Endothelial cell of umbilical vein (primary cell): ENCODE data around the gene RNF43. TPM values are rescaled to one million over a fixed set of nuclear protein-coding genes. Genes with fewer than 3 reads are reported as not detected.

ENCODE experiments used
- BruUV-seq: library from RNA; stranded (reverse); fragments of 400-500 nt; replicated peaks from 2 replicates; lab custom pipeline; 2021; lab: Mats Ljungman, UMichigan
- CTCF ChIA-PET: fragments of 300-600, 350-600 bp; sonication (Branson Sonifier 250); formaldehyde crosslinking; loops from one replicate; lab custom pipeline; 2021; ENCODE audit warnings: antibody characterized with exemption, inconsistent platforms; lab: Charles Lee
- POLR2A ChIA-PET: fragments of 300-600, 350-600 bp; sonication (Branson Sonifier 250); formaldehyde crosslinking; loops from one replicate; lab custom pipeline; 2021; ENCODE audit warnings: antibody characterized with exemption, inconsistent platforms; lab: Charles Lee
- DNase-seq: peaks from one replicate; pipeline ENCODE4 v3.0.0-alpha.2; 2011; ENCODE audit warnings: low read depth, low spot score
- FAIRE-seq: peaks from 2 replicates; lab custom pipeline; 2011; peaks lifted over from hg19 to GRCh38; lab: Jason Lieb, UNC
- H2AFZ ChIP-seq: 2 replicates; pipeline ENCODE4 v1.6.0; 2012; ENCODE audit warnings: low read depth, low read length, control low read depth, inconsistent platforms
- H3K27ac ChIP-seq: 2 replicates; pipeline ENCODE4 v1.5.1; 2011; ENCODE audit warnings: low read depth, mild to moderate bottlenecking, control low read depth, low read length, moderate library complexity; ENCODE audit not compliant: insufficient read depth
- H3K27me3 ChIP-seq, 2 experiments: 2 replicates each; pipeline versions ENCODE4 v1.6.0 to v1.6.1; 2011; ENCODE audit warnings: low read length in 2 of 2, mixed read lengths in 1 of 2; ENCODE audit not compliant: control insufficient read depth in 2 of 2, insufficient read depth in 2 of 2
- H3K36me3 ChIP-seq, 2 experiments: 2 replicates in 1 of 2; 3 replicates in 1 of 2; pipeline ENCODE4 v1.5.1; 2011; ENCODE audit warnings: low read length in 2 of 2, mild to moderate bottlenecking in 1 of 2, moderate library complexity in 1 of 2; ENCODE audit not compliant: control insufficient read depth in 2 of 2, insufficient read depth in 2 of 2; ENCODE audit errors: extremely low read depth in 1 of 2
- H3K4me1 ChIP-seq: 3 replicates; pipeline ENCODE4 v1.5.1; 2011; ENCODE audit warnings: mild to moderate bottlenecking, low read length; ENCODE audit not compliant: control insufficient read depth, insufficient read depth; ENCODE audit errors: extremely low read depth
- H3K4me2 ChIP-seq: 2 replicates; pipeline ENCODE4 v1.6.1; 2011; ENCODE audit warnings: low read length, control low read depth, mixed read lengths; ENCODE audit not compliant: insufficient read depth
- H3K4me3 ChIP-seq, 3 experiments: fragments of 200-600 bp in 1 of 3; sonication (generic), shearing (Covaris generic) in 1 of 3; replicated peaks in 1 of 3; 2 replicates each; pipeline ENCODE4 v1.5.1; 2011 to 2016; ENCODE audit warnings: control low read depth in 3 of 3, low read length in 3 of 3, mild to moderate bottlenecking in 2 of 3, inconsistent platforms in 1 of 3, low read depth in 1 of 3, moderate library complexity in 1 of 3; ENCODE audit not compliant: insufficient read depth in 1 of 3
- H3K79me2 ChIP-seq: 2 replicates; pipeline ENCODE4 v1.6.0; 2012; ENCODE audit warnings: low read length, inconsistent platforms; ENCODE audit not compliant: control insufficient read depth, insufficient read depth
- H3K9ac ChIP-seq: replicated peaks from 2 replicates; pipeline ENCODE3; 2011; ENCODE audit warnings: low read length, control low read depth; ENCODE audit not compliant: insufficient read depth; ENCODE audit errors: extremely low read depth
- H3K9me1 ChIP-seq: replicated peaks from 3 replicates; pipeline ENCODE4 v1.6.0; 2011; ENCODE audit warnings: mild to moderate bottlenecking, low read length; ENCODE audit not compliant: control insufficient read depth, insufficient read depth; ENCODE audit errors: extremely low read depth
- H3K9me3 ChIP-seq: replicated peaks from 2 replicates; pipeline ENCODE4 v1.5.1; 2012; ENCODE audit warnings: low read length, inconsistent platforms; ENCODE audit not compliant: control insufficient read depth, insufficient read depth
- H4K20me1 ChIP-seq: replicated peaks from 2 replicates; pipeline ENCODE3; 2011; ENCODE audit warnings: mild to moderate bottlenecking, low read length; ENCODE audit not compliant: control insufficient read depth, insufficient read depth; ENCODE audit errors: extremely low read depth
- CTCF ChIP-seq, 2 donors: IDR thresholded peaks; 1 replicate in 1 of 2; 2 replicates in 1 of 2; pipeline ENCODE4 v1.5.1; 2011; ENCODE audit warnings: low read length in 2 of 2, mild to moderate bottlenecking in 2 of 2, moderate library complexity in 2 of 2, control low read depth in 1 of 2, inconsistent platforms in 1 of 2, low read depth in 1 of 2; ENCODE audit not compliant: insufficient read depth in 1 of 2; ENCODE audit errors: extremely low read depth in 1 of 2
- EZH2 ChIP-seq: IDR thresholded peaks from 2 replicates; pipeline ENCODE4 v1.6.1; 2012; ENCODE audit warnings: borderline replicate concordance, low read depth, mild to moderate bottlenecking, moderate library complexity, low read length, inconsistent platforms; ENCODE audit not compliant: severe bottlenecking
- FOS ChIP-seq: IDR thresholded peaks from 2 replicates; pipeline ENCODE4 v1.6.1; 2011; ENCODE audit warnings: mild to moderate bottlenecking, low read length, moderate library complexity, borderline replicate concordance; ENCODE audit not compliant: insufficient read depth
- GATA2 ChIP-seq: IDR thresholded peaks from 2 replicates; pipeline ENCODE4 v1.7.0; 2011; ENCODE audit warnings: low read depth, mild to moderate bottlenecking, moderate library complexity, mixed read lengths, low read length; ENCODE audit not compliant: insufficient read length, insufficient read depth
- JUN ChIP-seq: IDR thresholded peaks from 2 replicates; pipeline ENCODE4 v1.6.1; 2011; ENCODE audit warnings: borderline replicate concordance, low read depth; ENCODE audit not compliant: insufficient read length, insufficient read depth
- MAX ChIP-seq: IDR thresholded peaks from 2 replicates; pipeline ENCODE4 v1.6.1; 2011; ENCODE audit not compliant: insufficient read depth, insufficient read length
- MYC ChIP-seq: IDR thresholded peaks from one replicate; pipeline ENCODE4 v1.6.1; 2011; ENCODE audit warnings: mild to moderate bottlenecking, low read depth, low read length
- POLR2A ChIP-seq: IDR thresholded peaks from 2 replicates; pipeline ENCODE4 v1.6.1; 2012; ENCODE audit warnings: low read depth, mild to moderate bottlenecking, control low read depth, low read length
- POLR2AphosphoS5 ChIP-seq: IDR thresholded peaks from 2 replicates; pipeline ENCODE4 v1.6.1; 2012; ENCODE audit warnings: low read depth, mild to moderate bottlenecking, control low read depth, low read length, moderate library complexity; ENCODE audit not compliant: insufficient read depth
- dilution Hi-C: fragments of 300-500 bp; cut with MboI; formaldehyde crosslinking; loops from one replicate; pipeline ENCODE4 v1.15.0; 2019; ENCODE audit warnings: low sequenced_read_pairs; ENCODE audit not compliant: extremely low pct_ligation_motif_present
- intact Hi-C: fragments of 100-400 bp; cut with micrococcal nuclease; formaldehyde crosslinking; loops from one replicate; pipeline ENCODE4 v1.10.0; 2022
- polyA plus RNA-seq, 4 experiments: library from polyadenylated mRNA; depleted of rRNA in 3 of 4; stranded (reverse) in 3 of 4; unstranded in 1 of 4; fragments of >200 nt; gene quantifications; 2 replicates each; pipeline versions ENCODE4 v1.2.1 to v1.2.3, GENCODE V29; 2011 to 2012; ENCODE audit warnings: missing spikeins in 1 of 4
- total RNA-seq: library from RNA; stranded (reverse); gene quantifications from 2 replicates; pipeline ENCODE4 v1.2.3, GENCODE V29; 2021

RNF43 gene
- total and polyA plus RNA-seq, 2 donors (not counting 3 experiments of a cell fraction or from before 2014, with no cell fraction given), result not detected

- no peak for FAIRE-seq
- intact Hi-C loops (no loop called here), dilution Hi-C loops (no loop called here)
- no TSS peak for BruUV-seq
- H4K20me1 ChIP-seq, result no peaks in the 10 kb centered on the region
- no peak overlapping the region for H3K27ac ChIP-seq
- H3K9me1 ChIP-seq, result no peaks in the 10 kb centered on the region
- no peak overlapping the region for H3K9ac ChIP-seq
- POLR2A ChIA-PET, result no interaction called here
- CTCF ChIA-PET, result interaction anchor here (1.3 to 2.0 kb wide), 4 partner anchors 9 to 129 kb away, joined by 3 to 4 read pairs (median 4); no protein-coding TSS in a partner anchor
- no peaks in the 10 kb centered on the region for H3K9me3 ChIP-seq
- H2AFZ ChIP-seq, result no peak overlapping the region
- no peak for TF ChIP-seq FOS
- TF ChIP-seq MYC, result no peak
- TF ChIP-seq POLR2A, result no peak
- no peak for TF ChIP-seq EZH2
- no peak for TF ChIP-seq POLR2AphosphoS5
- no peak for TF ChIP-seq CTCF (IDR thresholded peaks at IDR 0.05; ENCODE audit: extremely low read depth in 1 of 2, insufficient read depth in 1 of 2, low read depth in 1 of 2, low read length in 2 of 2)
- no peak for TF ChIP-seq JUN
- no peak for TF ChIP-seq GATA2
- TF ChIP-seq MAX, result no peak
- no peak overlapping the region for H3K4me3 ChIP-seq
- no peak for DNase-seq
- no peak overlapping the region for H3K4me2 ChIP-seq
- H3K27me3 ChIP-seq, result peaks cover 9 to 10% of the 10 kb centered on the region in 2 experiments
- no peaks in the 10 kb centered on the region for H3K36me3 ChIP-seq
- H3K79me2 ChIP-seq, result no peaks in the 10 kb centered on the region
- H3K4me1 ChIP-seq, result no peaks in the 10 kb centered on the region
Measured at GRCh38 chr17:58378733-58379510, 38.4 kb downstream of the RNF43 start.
